ENCODE results near the gene GRIN3B. TPM values are rescaled to one million over a fixed set of nuclear protein-coding genes. Genes with fewer than 3 reads are reported as not detected.

Gene GRIN3B
- total and polyA plus RNA-seq, 9 of the 15 experiments (the other 6 are each of a cell fraction or from before 2014, with no cell fraction given), result 0.06 to 0.95 (median 0.19) TPM; not detected in 6

- H3K27ac ChIP-seq (ENCODE audit: extremely low read depth, low read depth, low read length), result peak overlapping the region; percentile 43
- peak overlapping the region; percentile 30 to 91; a peak in 3 of 4 replicates for H3K9ac ChIP-seq (ENCODE audit: insufficient read depth in 1 of 2, low read depth in 2 of 2, low read length in 2 of 2)
- no peak for TF ChIP-seq BRCA1 (IDR thresholded peaks at IDR 0.05)
- no peak for TF ChIP-seq BRCA1 (CRISPR knock-in tag; IDR thresholded peaks at IDR 0.05)
- TF ChIP-seq CHD2 (IDR thresholded peaks at IDR 0.05; ENCODE audit: low read depth, low read length), result no peak
- TF ChIP-seq ZNF253 (CRISPR knock-in tag; conservative IDR thresholded peaks at IDR 0.05), result 0 out of 2 replicates have a peak, but pooled peaks have one; percentile 35
- TF ChIP-seq ZNF12 (CRISPR knock-in tag; IDR thresholded peaks at IDR 0.05), result no peak
- no peak for TF ChIP-seq GTF2B (IDR thresholded peaks at IDR 0.05; ENCODE audit: extremely low read depth, insufficient read length)
- TF ChIP-seq POLR2AphosphoS2 (IDR thresholded peaks at IDR 0.05; ENCODE audit: low read length), result peak; percentile 60; the same call in 1 of the 2 replicates
- TF ChIP-seq E2F6 (IDR thresholded peaks at IDR 0.05; ENCODE audit: borderline replicate concordance in 1 of 2, extremely low read depth in 1 of 2, insufficient read depth in 1 of 2, insufficient read length in 1 of 2, low read depth in 1 of 2, low read length in 1 of 2, poor library complexity in 1 of 2, severe bottlenecking in 1 of 2), result peak in 1 of 2 experiments; percentile 29
- no peak for TF ChIP-seq BDP1 (IDR thresholded peaks at IDR 0.05; ENCODE audit: insufficient read depth, insufficient read length)
- no peak for TF ChIP-seq ZNF133 (CRISPR knock-in tag; IDR thresholded peaks at IDR 0.05)
- 0 out of 6 replicates have a peak, but pooled peaks of 1 of the 3 experiments have one; percentile 6 for TF ChIP-seq ZBTB11 (CRISPR knock-in tag; IDR thresholded peaks at IDR 0.05)
- TF ChIP-seq ZBTB34 (CRISPR knock-in tag; IDR thresholded peaks at IDR 0.05), result no peak
- no peak for TF ChIP-seq ZNF778 (CRISPR knock-in tag; IDR thresholded peaks at IDR 0.05)
These were observed 38.9 kb downstream of the GRIN3B start for GRCh38 chr19:1038978-1039645.

More at GRCh38 chr19:1038978-1039645, 38.9 kb downstream of the GRIN3B start:
- Histone ChIP-seq H4K20me1 (replicated peaks; ENCODE audit: control insufficient read depth, insufficient read depth, low read length) (no peaks in the 10 kb centered on the region), H3K9me3 (replicated peaks; ENCODE audit: control insufficient read depth, insufficient read depth, low read depth, low read length) (no peaks in the 10 kb centered on the region), H3K9me1 (ENCODE audit: control insufficient read depth, insufficient read depth, low read length) (no peaks in the 10 kb centered on the region), H3K4me1 (replicated peaks in 1 of 2; ENCODE audit: control insufficient read depth in 2 of 2, insufficient read depth in 2 of 2, low read length in 2 of 2) (peaks cover 32 to 73% of the 10 kb centered on the region in 2 experiments), H2AFZ (ENCODE audit: low read depth, low read length) (peak overlapping the region; percentile 60), H3K4me2 (ENCODE audit: insufficient read depth, low read length) (peak overlapping the region; percentile 72), H3K27me3 (ENCODE audit: control insufficient read depth in 2 of 2, insufficient read depth in 2 of 2, low read length in 2 of 2) (no peaks in the 10 kb centered on the region), H3K36me3 (ENCODE audit: control insufficient read depth, insufficient read depth, low read length) (peaks cover 46% of the 10 kb centered on the region), H3K4me3 (peak overlapping the region; percentile 55), H3K79me2 (ENCODE audit: control insufficient read depth, insufficient read depth, low read length) (peaks cover 35% of the 10 kb centered on the region)
- WGBS (ENCODE audit: insufficient coverage, low coverage, missing lambda C conversion rate), result 39% methylated on average over 19 of the region's 22 CpGs
- ATAC-seq, result no peak
- in situ Hi-C loops (cut with MboI) (no loop called here), intact Hi-C loops (cut with micrococcal nuclease) (no loop called here)
- CTCF ChIA-PET (ENCODE audit: low intra/inter-chr PET ratio), result no interaction called here
- POLR2A ChIA-PET, result interaction anchor here (0.6 to 11.0 kb wide), 7 partner anchors 10 to 224 kb away, joined by 3 to 176 read pairs (median 4); partner anchors contain the start of genes ARHGAP45, CNN2, GPX4 and RNU6-2
- FAIRE-seq, result no peak
- BruUV-seq (replicated peaks), result no TSS peak
- peak in 1 of 4 experiments; percentile 32 for DNase-seq (ENCODE audit: extremely low read depth in 1 of 4, low spot score in 3 of 4)

Data from K562 (cell line).